K562 (cell line): ENCODE data around the gene CELF4. TPM values are rescaled to one million over a fixed set of nuclear protein-coding genes. Genes with fewer than 3 reads are reported as not detected.
A peak's percentile ranks its signal among the peaks of the same experiment; 100 is the strongest.

ENCODE experiments used
- KAT8 ChIP-seq: fragments of 450-650 bp; IDR thresholded peaks from 2 replicates; pipeline ENCODE4 v1.6.1; 2016; ENCODE audit warnings: low read depth, mild to moderate bottlenecking
- NFATC3 ChIP-seq: fragments of 450-650 bp; IDR thresholded peaks from 2 replicates; pipeline ENCODE4 v1.6.1; 2017; ENCODE audit warnings: mild to moderate bottlenecking
- RNF219 ChIP-seq: fragments of 250-450 bp; sonication (Bioruptor Pico); IDR thresholded peaks from 2 replicates; pipeline ENCODE4 v1.5.0; 2022; ENCODE audit warnings: mild to moderate bottlenecking
- ZNF445 ChIP-seq: fragments of 250-450 bp; sonication (Bioruptor Pico); IDR thresholded peaks from 2 replicates; pipeline ENCODE4 v1.4.0; 2020; ENCODE audit warnings: low read depth, mild to moderate bottlenecking, moderate library complexity
- ZNF589 ChIP-seq: fragments of 200-800 bp; sonication (Bioruptor generic); IDR thresholded peaks from 2 replicates; pipeline ENCODE4 v1.6.1; 2016; ENCODE audit warnings: low read depth, missing genetic modification characterization, missing compliant biosample characterization
- polyA plus RNA-seq, 8 experiments: library from polyadenylated mRNA; depleted of rRNA in 4 of 8; stranded (reverse) in 5 of 8; unstranded in 3 of 8; fragments of >200 nt; fragmentation: Nextera tagmentation in 2 of 8; fragmentation: Illumina TruSeq in 1 of 8; extraction: Ambion mirVana in 2 of 8; extraction: Trizol in 1 of 8; gene quantifications; 2 replicates each; pipeline versions ENCODE4 v1.2.1 to v1.2.3, GENCODE V29; 2011 to 2014; ENCODE audit warnings: inconsistent platforms in 1 of 8, missing spikeins in 1 of 8
- total RNA-seq, 7 experiments: library from RNA; depleted of rRNA in 6 of 7; stranded (reverse); fragments of >200 nt in 6 of 7; fragmentation: Illumina TruSeq in 2 of 7; extraction: Trizol in 2 of 7; gene quantifications; 2 replicates each; pipeline versions ENCODE4 v1.2.1 to v1.2.3, GENCODE V29; 2011 to 2021; ENCODE audit warnings: low replicate concordance in 1 of 7
- TF ChIP-seq, protein P1 (sequence below), 2 experiments: fragments of 450-650 bp; formaldehyde crosslinking in 1 of 2; IDR thresholded peaks; 2 replicates each; pipeline versions ENCODE4 v1.4.0 to v1.6.1; 2014 to 2020; ENCODE audit warnings: mild to moderate bottlenecking in 2 of 2, borderline replicate concordance in 1 of 2, low read depth in 1 of 2
- TF ChIP-seq, protein P2 (sequence below): fragments of 250-450 bp; sonication (Bioruptor Pico); IDR thresholded peaks from 2 replicates; pipeline ENCODE4 v1.8.0; 2021; ENCODE audit warnings: moderate library complexity, mild to moderate bottlenecking, inconsistent platforms
- TF ChIP-seq, protein P3 (sequence below): fragments of 250-450 bp; sonication (Bioruptor Pico); IDR thresholded peaks from 2 replicates; pipeline ENCODE4 v1.9.0; 2021; ENCODE audit warnings: mild to moderate bottlenecking, inconsistent platforms
- TF ChIP-seq, protein P4 (sequence below): fragments of 250-450 bp; sonication (Bioruptor Pico); IDR thresholded peaks from 2 replicates; pipeline ENCODE4 v1.5.0; 2021; ENCODE audit warnings: mild to moderate bottlenecking, borderline replicate concordance

Gene CELF4
- total and polyA plus RNA-seq, 9 of the 15 experiments (the other 6 are each of a cell fraction or from before 2014, with no cell fraction given) = 0.04 to 0.24 (median 0.07) TPM; not detected in 3

DNA sequence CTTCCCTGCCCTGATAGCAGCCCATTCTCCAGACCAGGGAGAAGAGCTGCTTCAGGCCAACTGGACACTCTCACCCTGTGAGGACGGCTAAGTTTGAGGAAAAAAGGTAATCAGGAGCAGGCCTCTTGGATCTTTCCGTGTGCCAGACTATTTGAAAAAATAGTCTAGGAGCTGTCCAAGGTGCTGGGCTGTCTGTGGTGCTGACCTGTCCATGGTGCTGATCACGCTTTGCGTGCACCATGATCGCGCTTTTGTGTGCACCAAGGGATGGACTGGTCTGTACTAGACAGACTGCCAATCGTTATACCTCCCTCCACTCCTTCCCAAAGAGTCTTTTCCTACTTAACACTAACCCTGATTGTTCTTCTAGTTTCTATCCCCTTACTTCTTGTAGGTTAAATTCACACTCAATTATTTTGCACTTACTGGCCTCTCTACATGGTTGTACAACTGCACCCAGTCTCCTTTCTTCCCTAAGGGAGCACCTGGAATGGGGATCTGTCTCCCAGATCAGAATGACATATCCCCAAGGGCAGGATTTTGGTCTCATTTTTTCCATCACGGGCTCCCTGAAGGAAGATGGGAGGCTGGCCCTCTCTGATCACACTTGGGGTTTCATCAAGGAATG, 295.4 kb downstream of the CELF4 start (continued):
- TF ChIP-seq, protein P1, sequence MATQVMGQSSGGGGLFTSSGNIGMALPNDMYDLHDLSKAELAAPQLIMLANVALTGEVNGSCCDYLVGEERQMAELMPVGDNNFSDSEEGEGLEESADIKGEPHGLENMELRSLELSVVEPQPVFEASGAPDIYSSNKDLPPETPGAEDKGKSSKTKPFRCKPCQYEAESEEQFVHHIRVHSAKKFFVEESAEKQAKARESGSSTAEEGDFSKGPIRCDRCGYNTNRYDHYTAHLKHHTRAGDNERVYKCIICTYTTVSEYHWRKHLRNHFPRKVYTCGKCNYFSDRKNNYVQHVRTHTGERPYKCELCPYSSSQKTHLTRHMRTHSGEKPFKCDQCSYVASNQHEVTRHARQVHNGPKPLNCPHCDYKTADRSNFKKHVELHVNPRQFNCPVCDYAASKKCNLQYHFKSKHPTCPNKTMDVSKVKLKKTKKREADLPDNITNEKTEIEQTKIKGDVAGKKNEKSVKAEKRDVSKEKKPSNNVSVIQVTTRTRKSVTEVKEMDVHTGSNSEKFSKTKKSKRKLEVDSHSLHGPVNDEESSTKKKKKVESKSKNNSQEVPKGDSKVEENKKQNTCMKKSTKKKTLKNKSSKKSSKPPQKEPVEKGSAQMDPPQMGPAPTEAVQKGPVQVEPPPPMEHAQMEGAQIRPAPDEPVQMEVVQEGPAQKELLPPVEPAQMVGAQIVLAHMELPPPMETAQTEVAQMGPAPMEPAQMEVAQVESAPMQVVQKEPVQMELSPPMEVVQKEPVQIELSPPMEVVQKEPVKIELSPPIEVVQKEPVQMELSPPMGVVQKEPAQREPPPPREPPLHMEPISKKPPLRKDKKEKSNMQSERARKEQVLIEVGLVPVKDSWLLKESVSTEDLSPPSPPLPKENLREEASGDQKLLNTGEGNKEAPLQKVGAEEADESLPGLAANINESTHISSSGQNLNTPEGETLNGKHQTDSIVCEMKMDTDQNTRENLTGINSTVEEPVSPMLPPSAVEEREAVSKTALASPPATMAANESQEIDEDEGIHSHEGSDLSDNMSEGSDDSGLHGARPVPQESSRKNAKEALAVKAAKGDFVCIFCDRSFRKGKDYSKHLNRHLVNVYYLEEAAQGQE (IDR thresholded peaks at IDR 0.05; ENCODE audit: borderline replicate concordance) = peak; percentile 100
- TF ChIP-seq, protein P1 (CRISPR knock-in tag; IDR thresholded peaks at IDR 0.05; ENCODE audit: low read depth) = peak; percentile 100
- TF ChIP-seq RNF219 (CRISPR knock-in tag) (no peak), ZNF589 (CRISPR knock-in tag) (peak; percentile 94), NFATC3 (no peak), ZNF445 (no peak), KAT8 (no peak)
- TF ChIP-seq, protein P2, sequence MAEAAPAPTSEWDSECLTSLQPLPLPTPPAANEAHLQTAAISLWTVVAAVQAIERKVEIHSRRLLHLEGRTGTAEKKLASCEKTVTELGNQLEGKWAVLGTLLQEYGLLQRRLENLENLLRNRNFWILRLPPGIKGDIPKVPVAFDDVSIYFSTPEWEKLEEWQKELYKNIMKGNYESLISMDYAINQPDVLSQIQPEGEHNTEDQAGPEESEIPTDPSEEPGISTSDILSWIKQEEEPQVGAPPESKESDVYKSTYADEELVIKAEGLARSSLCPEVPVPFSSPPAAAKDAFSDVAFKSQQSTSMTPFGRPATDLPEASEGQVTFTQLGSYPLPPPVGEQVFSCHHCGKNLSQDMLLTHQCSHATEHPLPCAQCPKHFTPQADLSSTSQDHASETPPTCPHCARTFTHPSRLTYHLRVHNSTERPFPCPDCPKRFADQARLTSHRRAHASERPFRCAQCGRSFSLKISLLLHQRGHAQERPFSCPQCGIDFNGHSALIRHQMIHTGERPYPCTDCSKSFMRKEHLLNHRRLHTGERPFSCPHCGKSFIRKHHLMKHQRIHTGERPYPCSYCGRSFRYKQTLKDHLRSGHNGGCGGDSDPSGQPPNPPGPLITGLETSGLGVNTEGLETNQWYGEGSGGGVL (CRISPR knock-in tag) = no peak
- TF ChIP-seq, protein P3, sequence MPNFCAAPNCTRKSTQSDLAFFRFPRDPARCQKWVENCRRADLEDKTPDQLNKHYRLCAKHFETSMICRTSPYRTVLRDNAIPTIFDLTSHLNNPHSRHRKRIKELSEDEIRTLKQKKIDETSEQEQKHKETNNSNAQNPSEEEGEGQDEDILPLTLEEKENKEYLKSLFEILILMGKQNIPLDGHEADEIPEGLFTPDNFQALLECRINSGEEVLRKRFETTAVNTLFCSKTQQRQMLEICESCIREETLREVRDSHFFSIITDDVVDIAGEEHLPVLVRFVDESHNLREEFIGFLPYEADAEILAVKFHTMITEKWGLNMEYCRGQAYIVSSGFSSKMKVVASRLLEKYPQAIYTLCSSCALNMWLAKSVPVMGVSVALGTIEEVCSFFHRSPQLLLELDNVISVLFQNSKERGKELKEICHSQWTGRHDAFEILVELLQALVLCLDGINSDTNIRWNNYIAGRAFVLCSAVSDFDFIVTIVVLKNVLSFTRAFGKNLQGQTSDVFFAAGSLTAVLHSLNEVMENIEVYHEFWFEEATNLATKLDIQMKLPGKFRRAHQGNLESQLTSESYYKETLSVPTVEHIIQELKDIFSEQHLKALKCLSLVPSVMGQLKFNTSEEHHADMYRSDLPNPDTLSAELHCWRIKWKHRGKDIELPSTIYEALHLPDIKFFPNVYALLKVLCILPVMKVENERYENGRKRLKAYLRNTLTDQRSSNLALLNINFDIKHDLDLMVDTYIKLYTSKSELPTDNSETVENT (CRISPR knock-in tag) = no peak
- TF ChIP-seq, protein P4, sequence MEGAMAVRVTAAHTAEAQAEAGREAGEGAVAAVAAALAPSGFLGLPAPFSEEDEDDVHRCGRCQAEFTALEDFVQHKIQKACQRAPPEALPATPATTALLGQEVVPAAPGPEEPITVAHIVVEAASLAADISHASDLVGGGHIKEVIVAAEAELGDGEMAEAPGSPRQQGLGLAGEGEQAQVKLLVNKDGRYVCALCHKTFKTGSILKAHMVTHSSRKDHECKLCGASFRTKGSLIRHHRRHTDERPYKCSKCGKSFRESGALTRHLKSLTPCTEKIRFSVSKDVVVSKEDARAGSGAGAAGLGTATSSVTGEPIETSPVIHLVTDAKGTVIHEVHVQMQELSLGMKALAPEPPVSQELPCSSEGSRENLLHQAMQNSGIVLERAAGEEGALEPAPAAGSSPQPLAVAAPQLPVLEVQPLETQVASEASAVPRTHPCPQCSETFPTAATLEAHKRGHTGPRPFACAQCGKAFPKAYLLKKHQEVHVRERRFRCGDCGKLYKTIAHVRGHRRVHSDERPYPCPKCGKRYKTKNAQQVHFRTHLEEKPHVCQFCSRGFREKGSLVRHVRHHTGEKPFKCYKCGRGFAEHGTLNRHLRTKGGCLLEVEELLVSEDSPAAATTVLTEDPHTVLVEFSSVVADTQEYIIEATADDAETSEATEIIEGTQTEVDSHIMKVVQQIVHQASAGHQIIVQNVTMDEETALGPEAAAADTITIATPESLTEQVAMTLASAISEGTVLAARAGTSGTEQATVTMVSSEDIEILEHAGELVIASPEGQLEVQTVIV (CRISPR knock-in tag) = no peak
